ENCODE measurements around the gene THUMPD3.

DNA sequence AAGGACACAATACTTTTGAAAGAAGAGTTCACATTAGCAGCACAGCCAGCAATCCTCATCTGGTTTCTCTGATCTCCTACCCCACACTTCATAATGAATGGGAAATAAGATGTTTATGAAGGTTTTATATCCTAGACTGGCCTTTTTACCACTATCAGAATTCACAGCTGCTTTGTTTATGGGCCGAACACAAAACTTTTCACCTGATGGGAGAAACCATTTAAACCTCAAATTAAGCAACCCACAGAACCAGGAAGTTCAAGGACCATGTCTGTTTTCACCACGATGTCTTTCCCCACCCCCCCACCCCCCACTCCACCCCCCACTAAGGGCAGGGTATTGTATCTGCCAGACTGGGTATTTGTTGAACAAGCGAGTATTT lies 23.2 kb downstream of the THUMPD3 start:
- TF ChIP-seq, protein P1, sequence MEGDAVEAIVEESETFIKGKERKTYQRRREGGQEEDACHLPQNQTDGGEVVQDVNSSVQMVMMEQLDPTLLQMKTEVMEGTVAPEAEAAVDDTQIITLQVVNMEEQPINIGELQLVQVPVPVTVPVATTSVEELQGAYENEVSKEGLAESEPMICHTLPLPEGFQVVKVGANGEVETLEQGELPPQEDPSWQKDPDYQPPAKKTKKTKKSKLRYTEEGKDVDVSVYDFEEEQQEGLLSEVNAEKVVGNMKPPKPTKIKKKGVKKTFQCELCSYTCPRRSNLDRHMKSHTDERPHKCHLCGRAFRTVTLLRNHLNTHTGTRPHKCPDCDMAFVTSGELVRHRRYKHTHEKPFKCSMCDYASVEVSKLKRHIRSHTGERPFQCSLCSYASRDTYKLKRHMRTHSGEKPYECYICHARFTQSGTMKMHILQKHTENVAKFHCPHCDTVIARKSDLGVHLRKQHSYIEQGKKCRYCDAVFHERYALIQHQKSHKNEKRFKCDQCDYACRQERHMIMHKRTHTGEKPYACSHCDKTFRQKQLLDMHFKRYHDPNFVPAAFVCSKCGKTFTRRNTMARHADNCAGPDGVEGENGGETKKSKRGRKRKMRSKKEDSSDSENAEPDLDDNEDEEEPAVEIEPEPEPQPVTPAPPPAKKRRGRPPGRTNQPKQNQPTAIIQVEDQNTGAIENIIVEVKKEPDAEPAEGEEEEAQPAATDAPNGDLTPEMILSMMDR (IDR thresholded peaks at IDR 0.05), result no peak
- TF ChIP-seq EP300 (IDR thresholded peaks at IDR 0.05), result no peak
